Gastrocnemius medialis (tissue), 4 donors: ENCODE measurements around the gene COPS3. TPM values are rescaled to one million over a fixed set of nuclear protein-coding genes. Genes with fewer than 3 reads are reported as not detected.

Experiments used
- ATAC-seq, 2 donors: fragments of 150-250 bp; one replicate each; pipeline ENCODE4 v1.9.1; 2016
- DNase-seq, 2 donors: peaks; one replicate each; pipeline ENCODE4 v3.0.0-alpha.2; 2019
- H3K27ac ChIP-seq, 4 donors: fragments of 200-600 bp; sonication (generic); 1 replicate in 1 of 4; 2 replicates in 3 of 4; pipeline ENCODE4 v1.5.1; 2016 to 2018; ENCODE audit warnings: mild to moderate bottlenecking in 2 of 4, moderate library complexity in 1 of 4
- H3K27me3 ChIP-seq, 3 donors: fragments of 200-600 bp; sonication (generic) in 2 of 3; 1 replicate in 1 of 3; 2 replicates in 2 of 3; pipeline versions ENCODE4 v1.5.1 to v1.6.0; 2016 to 2019; ENCODE audit warnings: mild to moderate bottlenecking in 1 of 3, moderate library complexity in 1 of 3
- H3K36me3 ChIP-seq, 2 donors: fragments of 200-600 bp; sonication (generic) in 1 of 2; one replicate each; pipeline ENCODE4 v1.5.1; 2017 to 2018
- H3K4me1 ChIP-seq, 2 donors: fragments of 200-600 bp; sonication (generic) in 1 of 2; one replicate each; pipeline ENCODE4 v1.5.1; 2016 to 2017; ENCODE audit warnings: mild to moderate bottlenecking in 2 of 2
- H3K4me3 ChIP-seq, 4 donors: fragments of 200-600 bp; sonication (generic) in 3 of 4; 1 replicate in 1 of 4; 2 replicates in 3 of 4; pipeline ENCODE4 v1.5.1; 2016 to 2019; ENCODE audit warnings: mild to moderate bottlenecking in 2 of 4
- H3K9me3 ChIP-seq, 3 donors: fragments of 200-600 bp; sonication (generic) in 2 of 3; 1 replicate in 1 of 3; 2 replicates in 2 of 3; pipeline ENCODE4 v1.5.1; 2016 to 2019
- POLR2A ChIP-seq, 2 donors: fragments of 450-650 bp; IDR thresholded peaks; one replicate each; pipeline ENCODE4 v1.6.1; 2017; ENCODE audit warnings: antibody characterized with exemption in 2 of 2, mild to moderate bottlenecking in 2 of 2, moderate library complexity in 2 of 2
- in situ Hi-C, 4 donors: fragments of 200-750 bp; cut with MboI; loops; one replicate each; pipeline versions ENCODE4 v1.15.0 to v1.8.0; 2017; ENCODE audit warnings: low sequenced_read_pairs in 4 of 4
- intact Hi-C: fragments of 100-400 bp; cut with DNase I; formaldehyde crosslinking; loops from one replicate; pipeline ENCODE4 v1.15.1; 2023; ENCODE audit warnings: low total_unique reads
- total RNA-seq, 4 donors: library from RNA; depleted of rRNA; stranded (reverse); fragments of >200 nt; gene quantifications; one replicate each; pipeline versions ENCODE4 v1.1.0 to v1.2.3, GENCODE V29; 2016
- TF ChIP-seq, protein P1 (sequence below), 5 experiments: fragments of 450-650 bp in 3 of 5; fragments of 200-600 bp in 2 of 5; sonication (generic) in 2 of 5; IDR thresholded peaks in 4 of 5; conservative IDR thresholded peaks in 1 of 5; 1 replicate in 4 of 5; 2 replicates in 1 of 5; pipeline ENCODE4 v1.5.1; 2016 to 2019; ENCODE audit warnings: antibody characterized with exemption in 5 of 5, mild to moderate bottlenecking in 3 of 5, moderate library complexity in 3 of 5

COPS3 gene
- total RNA-seq, 4 donors from 2014 or later, result 145 to 249 (median 175) TPM

- Histone ChIP-seq H3K9me3 (no peaks in the 10 kb centered on the region), H3K4me3 (no peak overlapping the region), H3K27me3 (peaks cover 9 to 14% (median 9%) of the 10 kb centered on the region in 3 donors), H3K27ac (no peak overlapping the region), H3K4me1 (peaks cover 0 to 8% of the 10 kb centered on the region in 2 donors), H3K36me3 (no peaks in the 10 kb centered on the region)
- TF ChIP-seq, protein P1, sequence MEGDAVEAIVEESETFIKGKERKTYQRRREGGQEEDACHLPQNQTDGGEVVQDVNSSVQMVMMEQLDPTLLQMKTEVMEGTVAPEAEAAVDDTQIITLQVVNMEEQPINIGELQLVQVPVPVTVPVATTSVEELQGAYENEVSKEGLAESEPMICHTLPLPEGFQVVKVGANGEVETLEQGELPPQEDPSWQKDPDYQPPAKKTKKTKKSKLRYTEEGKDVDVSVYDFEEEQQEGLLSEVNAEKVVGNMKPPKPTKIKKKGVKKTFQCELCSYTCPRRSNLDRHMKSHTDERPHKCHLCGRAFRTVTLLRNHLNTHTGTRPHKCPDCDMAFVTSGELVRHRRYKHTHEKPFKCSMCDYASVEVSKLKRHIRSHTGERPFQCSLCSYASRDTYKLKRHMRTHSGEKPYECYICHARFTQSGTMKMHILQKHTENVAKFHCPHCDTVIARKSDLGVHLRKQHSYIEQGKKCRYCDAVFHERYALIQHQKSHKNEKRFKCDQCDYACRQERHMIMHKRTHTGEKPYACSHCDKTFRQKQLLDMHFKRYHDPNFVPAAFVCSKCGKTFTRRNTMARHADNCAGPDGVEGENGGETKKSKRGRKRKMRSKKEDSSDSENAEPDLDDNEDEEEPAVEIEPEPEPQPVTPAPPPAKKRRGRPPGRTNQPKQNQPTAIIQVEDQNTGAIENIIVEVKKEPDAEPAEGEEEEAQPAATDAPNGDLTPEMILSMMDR (IDR thresholded peaks at IDR 0.05 in 4 of 5, conservative IDR thresholded peaks at IDR 0.05 in 1 of 5), result no peak
- intact Hi-C loops (no loop called here), in situ Hi-C loops (loop anchor here in 1 of 4 donors (25.0 kb wide), 1 partner anchor 285 kb away; no protein-coding TSS in a partner anchor)
- ATAC-seq, result no peak
- DNase-seq, result no peak
Observed at GRCh38 chr17:17297217-17297616, 16.2 kb upstream of the COPS3 start.

- intact Hi-C loops, result no loop called here
- Histone ChIP-seq H3K36me3 (no peaks in the 10 kb centered on the region), H3K4me1 (no peaks in the 10 kb centered on the region), H3K4me3 (no peak overlapping the region), H3K27ac (no peak overlapping the region), H3K9me3 (no peaks in the 10 kb centered on the region), H3K27me3 (peaks cover 0 to 4% (median under 1%) of the 10 kb centered on the region in 3 donors)
- ATAC-seq (no peak), DNase-seq (no peak)
- in situ Hi-C loops, result loop anchor here in 1 of 4 donors (25.0 kb wide), 1 partner anchor 283 kb away; no protein-coding TSS in a partner anchor
- TF ChIP-seq, protein P1 (IDR thresholded peaks at IDR 0.05 in 4 of 5, conservative IDR thresholded peaks at IDR 0.05 in 1 of 5), result no peak
- TF ChIP-seq POLR2A (IDR thresholded peaks at IDR 0.05), result no peak
Observed at GRCh38 chr17:17295141-17295540, 14.1 kb upstream of the COPS3 start.

- intact Hi-C loops (no loop called here), in situ Hi-C loops (loop anchor here in 1 of 4 donors (25.0 kb wide), 1 partner anchor 277 kb away; no protein-coding TSS in a partner anchor)
- H3K27me3 ChIP-seq, result no peaks in the 10 kb centered on the region
- H3K4me1 ChIP-seq, result no peaks in the 10 kb centered on the region
- no peak overlapping the region for H3K4me3 ChIP-seq
- ATAC-seq (no peak), DNase-seq (no peak)
- no peaks in the 10 kb centered on the region for H3K9me3 ChIP-seq
- TF ChIP-seq, protein P1 (IDR thresholded peaks at IDR 0.05 in 4 of 5, conservative IDR thresholded peaks at IDR 0.05 in 1 of 5), result no peak
- no peak for TF ChIP-seq POLR2A (IDR thresholded peaks at IDR 0.05)
- H3K36me3 ChIP-seq, result no peaks in the 10 kb centered on the region
- H3K27ac ChIP-seq, result no peak overlapping the region
Observed at GRCh38 chr17:17289701-17290100, 8.7 kb upstream of the COPS3 start.

GRCh38 chr17:17289086-17289485, 8.0 kb upstream of the COPS3 start:
- no peak overlapping the region for H3K27ac ChIP-seq
- in situ Hi-C loops, result loop anchor here in 1 of 4 donors (25.0 kb wide), 1 partner anchor 277 kb away; no protein-coding TSS in a partner anchor

More at GRCh38 chr17:17289086-17289485, 8.0 kb upstream of the COPS3 start:
- Histone ChIP-seq H3K4me1 (no peaks in the 10 kb centered on the region), H3K9me3 (no peaks in the 10 kb centered on the region), H3K4me3 (no peak overlapping the region), H3K27me3 (no peaks in the 10 kb centered on the region), H3K36me3 (no peaks in the 10 kb centered on the region)
- ATAC-seq (no peak), DNase-seq (no peak)
- no peak for TF ChIP-seq POLR2A (IDR thresholded peaks at IDR 0.05)
- TF ChIP-seq, protein P1 (IDR thresholded peaks at IDR 0.05 in 4 of 5, conservative IDR thresholded peaks at IDR 0.05 in 1 of 5), result no peak
- intact Hi-C loops, result no loop called here
